ENCODE measurements around the gene LPAR1. TPM values are rescaled to one million over a fixed set of nuclear protein-coding genes. Genes with fewer than 3 reads are reported as not detected.

The LPAR1 gene
- total and polyA plus RNA-seq, 2 of the 8 experiments (the other 6 are each of a cell fraction or from before 2014, with no cell fraction given): 3.4 to 5.1 TPM

DNA sequence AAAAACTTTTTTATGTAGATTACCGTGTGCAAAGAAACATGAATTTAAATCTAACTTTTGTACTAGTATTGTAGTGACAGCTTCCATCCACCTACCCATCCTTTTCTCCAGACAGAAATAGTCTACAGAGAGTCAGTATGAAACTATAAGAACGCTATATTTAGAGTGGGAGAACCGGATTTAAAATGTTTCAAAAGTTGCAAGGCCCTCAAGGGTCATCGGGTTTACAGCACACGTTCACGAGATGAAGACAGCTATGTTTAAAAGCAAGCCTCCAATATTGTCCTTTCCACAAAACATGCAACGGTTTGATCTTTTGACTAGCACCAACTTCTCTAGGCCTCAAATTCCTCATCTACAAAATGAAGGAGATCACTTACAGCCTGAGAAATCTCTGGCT, 139.9 kb downstream of the LPAR1 start (continued):
- TF ChIP-seq KDM4A (IDR thresholded peaks at IDR 0.05; ENCODE audit: low read depth, low read length, severe bottlenecking) (no peak), GTF2F1 (IDR thresholded peaks at IDR 0.05; ENCODE audit: borderline replicate concordance, low read depth, low read length) (no peak), MAFK (IDR thresholded peaks at IDR 0.05; ENCODE audit: low read depth, low read length) (no peak), BRCA1 (IDR thresholded peaks at IDR 0.05; ENCODE audit: low read depth, low read length) (no peak), BACH1 (IDR thresholded peaks at IDR 0.05; ENCODE audit: low read length) (no peak)
